NCI-H2196 treated with DMSO at 0.1 percent for 48 hours (cell line): ENCODE results near the gene PSMB3.
A peak's percentile ranks its signal among the peaks of the same experiment; 100 is the strongest.

ENCODE experiments used
- DNase-seq: peaks from one replicate; lab custom pipeline; 2025; ENCODE audit not compliant: unreplicated experiment; lab: John Stamatoyannopoulos, UW

PSMB3 gene

DNA sequence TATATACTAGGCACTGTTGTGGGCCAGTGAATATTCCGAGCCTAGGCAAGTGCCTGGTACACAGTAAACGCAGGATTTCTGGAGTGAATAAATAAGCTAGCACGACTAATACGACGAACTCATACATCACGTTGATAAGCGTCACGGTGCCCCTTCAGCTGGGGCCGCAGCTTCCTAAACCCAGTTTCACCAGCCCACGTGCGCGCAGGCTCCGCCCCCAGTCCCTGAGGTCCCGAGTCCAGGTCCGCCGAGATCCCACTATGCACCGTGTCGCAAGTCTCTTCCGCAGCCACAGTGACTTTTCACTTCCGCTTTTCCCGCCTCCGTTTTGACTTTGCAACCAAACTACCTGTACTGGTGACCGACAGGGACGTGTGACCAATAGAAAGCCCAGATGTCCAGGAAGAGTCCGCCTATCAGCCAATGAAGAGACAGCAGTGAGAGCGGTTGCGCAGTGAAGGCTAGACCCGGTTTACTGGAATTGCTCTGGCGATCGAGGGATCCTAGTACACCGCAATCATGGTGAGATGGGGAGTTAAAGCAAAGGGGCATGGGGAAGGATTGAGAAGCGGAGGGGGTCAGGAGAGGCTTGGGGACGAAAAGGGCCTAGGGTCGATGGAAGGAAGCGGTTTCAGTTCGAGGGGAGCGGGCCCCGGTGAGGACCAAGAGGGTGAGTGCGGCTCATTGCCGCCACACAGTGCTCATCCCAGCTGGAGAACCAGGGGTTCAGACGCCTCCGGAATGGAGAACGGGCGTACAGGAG, at the start of gene PSMB3:
TSS of gene PSMB3 (plus strand) at position 434 of the 763 bp plus-strand sequence. CDS start at position 520, 86 bp downstream.
- peak; percentile 91 for DNase-seq

GRCh38 chr17:38702916-38703741, 49.4 kb upstream of the PSMB3 start:
- no peak for DNase-seq

DNA sequence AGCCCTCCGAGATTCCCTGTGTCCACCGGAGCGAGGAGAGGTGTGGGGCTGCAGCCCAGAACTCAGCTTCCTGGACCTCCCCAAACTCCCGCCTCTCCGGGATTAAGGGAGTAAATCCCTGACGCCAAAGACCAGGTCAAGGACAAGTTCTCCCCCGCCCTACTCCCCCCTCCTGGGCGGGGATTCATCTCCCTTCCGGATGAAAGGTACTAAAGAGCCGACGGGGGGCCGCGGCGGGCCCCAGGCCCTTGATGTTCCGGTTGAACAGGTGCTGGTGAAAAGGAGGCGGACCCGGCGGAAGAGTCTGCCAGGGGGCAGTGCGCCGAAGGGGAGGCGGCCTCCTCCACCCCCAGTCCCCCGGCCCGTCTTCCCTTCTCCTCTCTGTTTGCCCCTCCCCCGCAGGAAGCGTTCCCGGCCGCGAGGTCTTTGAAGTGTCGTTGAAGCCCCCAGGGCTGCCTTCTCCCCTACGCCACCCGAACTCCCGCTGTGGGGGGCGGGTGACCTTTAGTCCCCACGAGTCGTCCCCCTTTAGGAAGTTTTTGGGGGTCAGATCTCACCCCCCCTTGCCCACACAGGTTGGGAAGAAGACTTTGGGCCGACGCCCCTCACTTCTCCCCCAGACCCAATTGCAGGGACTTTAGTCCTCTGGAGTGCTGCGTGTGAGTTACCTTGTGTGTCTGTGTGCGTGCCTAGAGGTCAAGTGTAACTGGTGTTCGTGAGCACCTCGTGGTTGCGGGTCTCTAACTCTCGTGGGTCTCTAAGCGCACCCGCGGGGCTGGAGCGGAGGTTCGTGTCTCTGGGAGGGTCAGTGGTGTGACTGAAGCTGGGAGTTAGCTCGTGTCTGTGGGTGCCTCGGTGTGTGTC, 48.6 kb upstream of the PSMB3 start:
- peak; percentile 80 for DNase-seq

- DNase-seq: peak; percentile 25
Measured at GRCh38 chr17:38704606-38705522, 47.7 kb upstream of the PSMB3 start, which contains the start of gene MLLT6. MLLT6 (plus strand) TSS chr17:38705273; CDS start chr17:38705633, 360 bp downstream.

DNA sequence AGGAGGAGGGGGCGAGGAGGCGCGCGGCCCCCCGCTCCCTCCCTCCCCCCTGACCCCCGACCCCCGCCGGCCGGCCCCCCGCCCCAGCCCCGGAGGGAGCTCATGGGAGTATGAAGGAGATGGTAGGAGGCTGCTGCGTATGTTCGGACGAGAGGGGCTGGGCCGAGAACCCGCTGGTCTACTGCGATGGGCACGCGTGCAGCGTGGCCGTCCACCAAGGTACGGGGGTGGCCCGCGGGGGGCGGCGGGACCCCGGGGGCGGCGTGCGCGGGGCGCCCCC, 47.1 kb upstream of the PSMB3 start:
- no peak for DNase-seq

DNA sequence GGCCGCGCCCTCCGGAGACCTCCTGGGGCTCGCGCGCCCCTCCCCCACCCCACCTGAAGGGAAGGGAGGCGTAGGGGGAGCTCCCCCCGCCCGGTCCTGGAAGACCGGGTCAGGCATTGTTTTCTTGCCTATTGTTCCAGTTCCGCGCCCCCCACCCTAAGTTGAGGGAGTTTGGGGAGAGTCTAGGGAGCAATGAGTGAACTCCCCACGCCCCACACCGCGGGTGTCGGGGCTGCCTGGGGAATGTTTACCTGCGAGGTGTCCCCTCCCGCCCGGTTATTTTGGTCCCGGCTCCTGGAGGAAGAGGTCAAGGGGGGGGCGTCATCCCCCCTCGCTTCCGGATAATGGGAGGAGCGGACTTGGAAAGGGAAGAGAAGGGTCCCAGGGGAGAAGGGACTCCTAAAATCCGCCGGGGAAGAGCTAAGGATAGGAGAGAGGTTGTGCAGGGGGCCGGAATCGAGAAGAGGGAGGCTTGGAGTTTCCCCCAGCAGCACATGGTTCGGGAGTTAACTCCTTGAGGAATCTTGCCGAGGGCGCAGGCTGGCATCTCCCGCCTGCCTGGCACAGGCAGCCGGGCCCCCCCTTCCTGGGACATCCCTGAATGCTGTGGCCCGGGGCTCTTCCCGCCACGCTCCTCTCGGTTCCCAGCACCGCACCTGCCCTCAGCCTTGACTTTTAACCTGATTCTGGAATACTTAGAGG, 46.6 kb upstream of the PSMB3 start:
- DNase-seq: no peak

DNA sequence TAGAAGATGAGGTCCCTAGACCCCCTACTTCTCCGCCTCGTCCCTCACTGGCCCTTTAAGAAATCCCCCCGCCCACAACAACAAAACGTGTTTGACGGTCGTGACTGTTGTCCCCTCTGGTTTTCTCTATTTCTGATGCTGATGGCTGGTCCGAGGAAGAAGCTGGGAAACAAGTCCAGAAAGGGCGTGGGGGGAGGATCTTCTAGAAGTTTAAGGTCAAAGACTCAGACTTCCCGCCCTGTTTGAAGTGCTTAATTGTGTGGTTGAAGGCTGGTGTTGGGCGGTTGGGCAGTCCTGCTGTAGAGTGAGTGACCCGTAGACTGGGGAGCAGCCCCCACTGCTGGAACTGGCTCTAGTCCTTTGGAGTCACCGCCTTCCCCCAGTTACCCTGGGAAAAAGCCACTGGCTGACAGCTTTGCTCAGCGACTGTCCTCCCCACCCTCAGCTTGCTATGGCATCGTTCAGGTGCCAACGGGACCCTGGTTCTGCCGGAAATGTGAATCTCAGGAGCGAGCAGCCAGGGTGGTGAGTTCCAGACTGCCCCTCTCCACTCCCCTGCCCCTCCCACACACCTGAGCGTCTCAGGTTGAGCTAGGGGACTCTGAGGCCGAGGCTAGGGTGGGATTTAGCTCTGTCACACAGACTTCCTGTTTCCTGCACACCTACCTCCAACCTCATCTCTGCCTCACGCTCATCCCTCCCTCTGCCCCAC, 45.9 kb upstream of the PSMB3 start:
- no peak for DNase-seq

DNA sequence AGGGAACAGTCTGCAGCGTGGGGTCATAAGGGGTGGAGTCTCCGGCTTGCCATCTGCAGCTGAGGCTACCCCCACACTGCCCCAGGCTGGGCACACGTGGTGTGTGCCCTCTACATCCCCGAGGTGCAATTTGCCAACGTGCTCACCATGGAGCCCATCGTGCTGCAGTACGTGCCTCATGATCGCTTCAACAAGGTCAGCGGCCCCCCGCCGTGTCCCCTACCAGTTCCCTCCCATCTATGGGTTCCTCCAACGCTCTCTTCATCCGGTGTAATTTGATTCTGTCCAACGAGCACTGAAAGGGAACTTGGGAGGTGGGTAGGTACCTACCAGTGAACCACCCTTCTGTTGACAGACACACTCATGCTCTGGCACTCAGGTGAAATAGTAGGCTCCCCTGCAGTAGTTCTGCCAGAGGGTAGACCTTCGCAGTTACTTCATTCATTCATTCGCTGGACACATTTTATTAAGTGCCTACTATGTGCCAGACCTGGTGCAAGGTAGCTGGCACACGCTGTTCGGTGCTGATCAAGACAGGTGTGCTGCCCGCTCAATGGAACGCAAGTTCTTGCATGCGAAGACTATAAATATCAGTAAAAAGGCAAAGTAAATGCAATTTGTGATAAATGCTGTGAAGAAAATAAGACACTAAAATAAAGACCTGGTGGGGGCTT, 44.7 kb upstream of the PSMB3 start:
- DNase-seq: no peak

- no peak for DNase-seq
Measured at GRCh38 chr17:38709104-38709820, 43.3 kb upstream of the PSMB3 start.

DNA sequence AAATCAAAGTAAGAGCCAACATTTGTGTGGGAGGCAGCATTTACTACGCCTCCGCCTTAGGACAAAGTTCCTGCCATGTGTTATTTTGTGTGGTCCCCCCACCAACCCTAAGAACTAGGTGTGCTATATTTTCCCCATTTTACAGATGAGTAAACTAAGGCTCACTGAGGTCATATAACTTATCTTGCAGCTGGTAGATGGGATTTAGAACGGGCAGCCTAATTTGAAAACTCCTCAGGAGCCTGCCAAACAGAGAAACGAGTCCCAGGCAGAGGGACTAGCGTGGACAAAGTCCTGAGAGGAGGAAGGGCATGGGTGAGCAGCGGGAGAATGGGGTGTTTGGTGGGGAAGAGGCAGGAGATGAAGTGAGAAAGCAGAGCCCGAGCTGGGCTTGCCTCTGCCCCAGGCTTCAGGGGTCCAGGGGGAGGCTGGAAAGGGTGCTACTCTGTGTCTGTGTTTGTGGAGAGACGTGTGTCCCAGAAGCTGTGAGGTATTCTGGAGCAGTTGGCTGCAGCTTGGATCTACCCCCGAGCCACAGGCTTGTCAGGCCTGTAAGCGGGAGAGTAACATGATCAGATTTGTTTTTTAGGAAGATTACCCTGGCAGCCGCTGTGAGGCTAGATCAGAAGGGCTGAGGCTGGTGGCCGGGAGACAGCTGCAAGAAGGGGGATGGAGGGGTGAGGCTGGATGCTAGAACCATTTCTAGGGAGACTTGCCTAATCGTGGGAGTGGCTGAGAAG, 42.5 kb upstream of the PSMB3 start:
- no peak for DNase-seq

DNA sequence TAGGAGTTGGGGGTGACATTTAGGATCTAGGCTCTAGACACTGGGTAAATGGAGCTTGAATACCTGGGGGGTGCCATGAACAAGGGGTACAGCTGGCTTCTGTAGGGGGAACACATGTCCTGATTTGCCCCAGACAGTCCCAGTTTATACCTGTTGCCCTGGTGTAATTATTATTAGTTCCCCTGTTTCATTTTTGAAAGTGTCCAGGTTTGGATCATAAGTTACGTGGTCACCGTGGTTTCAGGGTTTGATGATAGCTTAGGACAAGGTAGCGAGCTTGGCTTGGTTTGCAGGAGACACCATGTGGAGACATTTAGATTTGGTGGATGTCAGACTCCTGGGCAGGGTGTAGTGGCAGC, 42.0 kb upstream of the PSMB3 start:
- DNase-seq: no peak

DNA sequence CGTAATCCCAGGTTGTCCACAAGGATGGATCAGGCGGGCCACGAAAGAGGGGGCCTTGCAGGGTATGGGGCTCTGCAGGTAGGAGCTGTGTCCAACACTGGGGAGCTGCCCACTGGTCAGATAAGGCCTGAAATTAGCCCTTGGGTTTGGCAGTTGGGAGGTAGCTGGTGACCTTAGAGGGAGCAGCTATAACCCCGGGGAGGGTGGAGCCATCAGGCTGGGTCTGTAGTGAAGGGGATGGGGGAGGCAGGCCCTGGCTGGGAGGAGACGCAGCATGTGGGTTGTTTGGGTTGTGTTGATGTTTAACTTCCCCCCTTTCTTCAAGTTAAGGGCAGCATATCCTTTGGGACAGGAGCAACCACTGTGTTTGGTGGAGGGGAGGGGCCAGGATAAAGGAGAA, 41.6 kb upstream of the PSMB3 start:
- no peak for DNase-seq

DNA sequence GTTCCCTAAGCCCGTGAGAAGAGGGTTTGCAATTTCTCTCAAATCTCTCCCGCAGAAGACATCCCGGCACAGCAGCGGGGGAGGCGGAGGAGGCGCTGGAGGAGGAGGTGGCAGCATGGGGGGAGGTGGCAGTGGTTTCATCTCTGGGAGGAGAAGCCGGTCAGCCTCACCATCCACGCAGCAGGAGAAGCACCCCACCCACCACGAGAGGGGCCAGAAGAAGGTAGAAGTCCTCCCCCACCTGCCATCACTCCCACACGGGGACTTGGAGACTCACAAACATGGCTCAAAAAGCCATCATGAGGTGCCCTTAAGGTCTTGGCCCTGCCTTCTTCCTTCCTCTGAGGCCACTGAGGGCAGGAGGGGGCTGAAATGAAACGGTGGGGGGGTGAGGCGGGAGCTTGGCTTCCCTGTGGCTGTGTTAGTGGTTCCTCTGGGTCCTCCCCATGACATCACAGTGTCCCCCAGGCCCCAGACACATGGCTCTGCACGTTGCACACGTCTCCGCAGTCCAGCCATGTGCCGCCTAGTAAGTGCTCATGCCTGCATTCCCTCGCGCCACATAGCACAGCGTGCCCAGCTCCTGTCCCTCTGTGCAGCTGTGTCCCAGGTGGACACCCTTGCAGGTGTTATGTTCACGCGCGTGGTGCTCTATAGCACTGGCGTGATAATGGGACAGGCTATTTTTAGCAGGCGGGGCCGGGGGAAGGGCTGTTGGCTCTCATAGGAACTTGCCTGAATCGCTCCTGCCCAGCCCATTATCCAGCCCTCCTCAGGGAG, 40.6 kb upstream of the PSMB3 start:
- no peak for DNase-seq

DNA sequence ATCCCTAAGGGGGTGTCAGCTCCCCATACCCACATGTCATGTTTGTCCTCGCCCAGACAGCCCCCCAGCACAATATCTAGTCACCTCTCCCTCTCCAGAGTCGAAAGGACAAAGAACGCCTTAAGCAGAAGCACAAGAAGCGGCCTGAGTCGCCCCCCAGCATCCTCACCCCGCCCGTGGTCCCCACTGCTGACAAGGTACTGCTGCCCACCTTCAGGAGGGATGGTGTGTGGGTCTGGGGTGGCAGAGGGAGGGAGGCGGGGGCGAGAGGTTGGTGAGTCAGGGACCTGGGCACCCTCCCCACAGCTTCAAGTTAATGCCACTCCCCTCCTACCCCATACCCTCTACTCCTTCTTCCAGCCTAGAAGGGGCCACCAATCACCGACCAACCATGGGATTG, 39.9 kb upstream of the PSMB3 start:
- DNase-seq: no peak

DNA sequence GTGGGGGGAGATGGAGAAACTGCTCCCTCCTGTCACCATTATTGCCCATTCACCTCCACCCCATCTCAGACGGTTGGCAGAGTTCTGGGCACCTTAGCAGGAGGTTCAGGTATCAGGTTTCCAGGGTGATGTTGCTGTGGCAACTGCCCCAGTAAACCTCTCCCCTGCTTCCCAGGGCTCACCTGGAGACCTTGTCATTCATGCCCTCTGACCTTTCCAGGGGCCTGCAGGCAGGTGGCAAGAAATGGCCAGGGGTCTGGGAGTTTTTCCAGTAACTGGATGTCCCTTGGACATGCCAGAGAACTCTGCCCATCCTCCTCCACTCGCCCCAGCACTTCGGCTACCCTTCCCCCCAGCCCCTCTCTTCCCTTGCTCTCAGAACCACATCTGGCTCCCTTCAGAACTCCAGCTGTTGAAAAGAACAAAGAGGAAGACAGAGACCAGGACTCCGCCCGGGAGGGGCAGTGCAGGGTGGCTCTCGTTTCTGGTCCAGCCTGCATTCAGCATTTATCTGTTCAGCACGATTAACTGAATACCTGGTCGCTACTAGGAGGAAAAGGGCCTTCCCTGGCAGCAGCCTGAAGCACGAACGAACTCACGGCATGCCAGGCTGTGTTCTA, 39.0 kb upstream of the PSMB3 start:
- DNase-seq: no peak
